GM18861 (cell line): ENCODE data around the gene ZFPL1.
"Not testable (repeated sequence)": the region's sequence is repeated elsewhere in the genome, so short reads cannot be mapped to it uniquely, and the experiment has no call there.

Experiments used
- ATAC-seq: cut with Tn5 transposase; IDR thresholded peaks from one replicate; pipeline ENCODE4 v1.9.1; 2021; ENCODE audit not compliant: unreplicated experiment

The ZFPL1 gene

DNA sequence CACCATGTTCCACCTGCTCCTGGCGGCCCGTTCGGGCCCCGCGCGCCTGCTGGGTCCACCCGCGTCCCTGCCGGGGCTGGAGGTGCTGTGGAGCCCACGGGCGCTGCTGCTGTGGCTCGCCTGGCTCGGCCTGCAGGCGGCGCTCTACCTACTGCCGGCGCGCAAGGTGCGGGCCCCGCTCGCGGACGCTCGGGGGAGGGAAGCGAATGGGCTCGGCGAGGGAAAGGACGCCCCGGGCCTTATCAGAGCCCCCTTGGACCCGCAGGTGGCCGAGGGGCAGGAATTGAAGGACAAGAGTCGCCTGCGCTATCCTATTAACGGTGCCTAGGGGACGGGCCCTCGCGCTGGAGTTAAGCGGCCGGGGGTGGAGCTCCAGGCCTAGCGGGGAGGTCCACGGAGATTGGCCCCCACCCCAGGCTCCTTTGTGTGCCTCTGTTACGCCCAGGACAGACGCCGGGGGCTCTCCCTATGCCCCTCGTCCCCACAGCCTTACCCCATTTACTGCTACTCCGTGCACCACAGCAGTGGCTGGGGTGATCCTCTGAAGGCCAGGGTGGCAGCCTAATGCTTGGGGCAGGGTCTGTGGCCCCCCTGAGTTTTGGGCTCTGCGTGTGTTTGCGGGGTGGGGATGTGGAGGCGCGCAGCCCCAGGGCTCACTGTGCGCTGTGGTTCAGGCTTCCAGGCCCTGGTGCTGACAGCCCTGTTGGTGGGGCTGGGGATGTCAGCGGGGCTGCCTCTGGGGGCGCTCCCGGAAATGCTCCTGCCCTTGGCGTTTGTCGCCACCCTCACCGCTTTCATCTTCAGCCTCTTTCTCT lies 28.7 kb downstream of the ZFPL1 start:
- ATAC-seq, result peak; percentile 28

- no peak for ATAC-seq
These were observed 29.3 kb downstream of the ZFPL1 start for GRCh38 chr11:65113361-65113756.

- ATAC-seq, result no peak
These were observed 29.8 kb downstream of the ZFPL1 start for GRCh38 chr11:65113839-65114238.

- no peak for ATAC-seq
These were observed 30.6 kb downstream of the ZFPL1 start for GRCh38 chr11:65114538-65115171.

DNA sequence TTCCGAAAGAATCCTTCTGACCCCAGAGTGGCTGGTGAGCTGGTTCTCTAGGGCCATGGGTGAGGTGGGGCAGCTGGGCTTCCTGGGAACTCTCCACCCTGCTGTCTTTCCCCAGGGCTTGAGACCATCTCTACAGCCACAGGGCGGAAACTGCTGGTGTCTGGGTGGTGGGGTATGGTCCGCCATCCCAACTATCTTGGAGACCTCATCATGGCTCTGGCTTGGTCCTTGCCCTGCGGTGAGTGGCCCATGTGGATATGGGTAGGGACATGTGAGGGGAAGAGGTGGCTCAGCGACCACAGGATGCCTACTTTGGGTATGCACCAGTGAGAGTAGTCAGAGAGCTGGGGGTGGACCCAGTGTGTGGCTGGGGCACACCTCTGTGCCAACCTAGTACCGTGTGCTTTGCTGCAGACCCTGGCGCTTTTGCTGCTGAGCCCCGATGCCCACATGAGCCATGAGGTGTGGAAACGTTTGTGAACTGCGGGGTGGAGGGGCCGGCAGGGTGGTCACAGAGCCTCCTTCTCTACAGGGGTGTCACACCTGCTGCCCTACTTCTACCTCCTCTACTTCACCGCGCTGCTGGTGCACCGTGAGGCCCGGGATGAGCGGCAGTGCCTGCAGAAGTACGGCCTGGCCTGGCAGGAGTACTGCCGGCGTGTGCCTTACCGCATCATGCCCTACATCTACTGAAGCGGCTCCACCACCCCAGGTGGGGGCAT lies 31.5 kb downstream of the ZFPL1 start:
- no peak for ATAC-seq

DNA sequence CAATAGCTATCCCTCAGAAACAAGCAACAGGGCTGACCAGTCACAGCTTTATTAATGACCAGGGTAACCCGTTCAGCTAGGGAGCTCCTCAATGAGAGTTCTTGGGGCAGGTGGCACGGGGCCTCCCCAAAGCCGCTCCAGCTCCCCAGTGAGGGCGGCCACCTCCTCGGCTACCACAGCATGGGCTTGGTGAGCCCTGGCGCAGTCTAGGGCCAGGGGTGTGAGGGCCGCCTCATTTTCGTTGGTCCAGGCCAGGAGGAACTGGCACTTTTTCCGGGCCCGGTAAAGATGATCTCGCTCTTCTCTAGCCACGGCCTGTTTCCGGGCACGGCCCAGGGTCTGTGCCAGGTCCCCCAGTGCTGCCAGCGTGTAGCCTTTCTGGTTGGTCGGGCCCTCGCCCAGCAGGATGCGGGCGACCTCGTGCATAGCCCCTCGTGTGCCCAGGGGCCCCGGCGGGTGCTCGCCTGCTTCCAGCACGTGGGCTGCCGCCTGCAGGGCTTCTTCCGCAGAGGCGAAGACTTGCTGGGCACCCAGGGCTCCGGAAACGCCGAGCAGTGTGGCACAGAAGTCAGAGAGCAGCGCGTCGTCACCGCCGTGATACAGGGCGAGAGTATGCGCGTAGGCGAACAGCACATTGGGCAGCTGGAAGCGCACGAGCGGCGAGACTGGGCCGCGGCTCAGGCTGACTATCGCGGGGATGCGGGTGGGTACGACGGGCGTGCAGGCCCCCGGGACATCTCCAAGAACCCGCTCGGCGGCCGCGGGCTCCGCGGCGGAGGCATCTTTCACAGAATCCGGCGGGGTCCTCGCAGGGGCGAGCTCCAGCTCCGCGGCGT lies 32.6 kb downstream of the ZFPL1 start:
- ATAC-seq, result no peak

DNA sequence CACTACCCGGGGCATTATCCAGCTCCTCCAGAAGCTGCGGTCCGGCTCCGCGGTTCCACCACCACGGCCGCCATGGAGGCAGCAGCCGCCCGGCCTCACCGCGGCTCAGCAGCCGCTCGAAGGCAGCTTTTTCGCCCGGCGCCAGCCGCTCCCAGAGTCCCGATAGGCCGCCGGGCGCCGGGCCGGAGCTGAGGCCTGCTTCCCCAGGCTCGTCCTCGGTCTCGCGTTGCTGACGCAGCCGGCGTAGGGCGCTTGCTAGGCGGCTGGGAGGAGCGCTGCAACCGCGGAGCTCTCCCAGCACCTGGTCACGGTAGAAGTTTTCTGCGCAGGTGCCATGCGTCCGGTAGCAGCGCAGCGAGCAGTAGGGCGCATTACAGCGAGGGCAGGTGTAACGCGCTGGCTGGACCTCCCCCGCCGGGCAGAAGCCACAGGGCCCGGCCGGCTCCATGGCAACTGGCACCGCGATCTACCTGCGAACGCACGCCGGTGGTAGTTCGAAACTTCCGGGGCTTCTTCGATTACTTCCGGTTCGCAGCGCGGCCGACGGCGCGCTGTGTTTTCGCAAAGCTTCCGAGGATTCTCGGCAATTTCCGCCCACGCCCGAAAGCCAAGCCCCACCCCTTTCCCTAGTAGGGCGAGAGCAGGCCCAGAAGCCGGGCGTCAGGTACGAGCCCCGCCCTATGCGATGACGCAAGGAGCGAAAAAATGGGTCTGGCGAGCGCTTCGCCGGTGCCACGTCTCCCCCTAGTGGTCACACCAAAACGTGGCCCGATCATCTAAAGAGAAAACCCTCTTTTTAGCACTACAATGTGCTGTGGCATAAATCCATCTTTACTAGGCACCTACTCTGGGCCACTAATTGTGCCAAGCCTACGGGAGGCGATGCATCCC lies 33.4 kb downstream of the ZFPL1 start, which contains the start of gene ZNHIT2:
Gene ZNHIT2, minus strand, starts transcription at position 496 of the 891 bp plus-strand sequence. Its CDS starts 48 bp downstream, at position 448.
- ATAC-seq, result peak; percentile 37

DNA sequence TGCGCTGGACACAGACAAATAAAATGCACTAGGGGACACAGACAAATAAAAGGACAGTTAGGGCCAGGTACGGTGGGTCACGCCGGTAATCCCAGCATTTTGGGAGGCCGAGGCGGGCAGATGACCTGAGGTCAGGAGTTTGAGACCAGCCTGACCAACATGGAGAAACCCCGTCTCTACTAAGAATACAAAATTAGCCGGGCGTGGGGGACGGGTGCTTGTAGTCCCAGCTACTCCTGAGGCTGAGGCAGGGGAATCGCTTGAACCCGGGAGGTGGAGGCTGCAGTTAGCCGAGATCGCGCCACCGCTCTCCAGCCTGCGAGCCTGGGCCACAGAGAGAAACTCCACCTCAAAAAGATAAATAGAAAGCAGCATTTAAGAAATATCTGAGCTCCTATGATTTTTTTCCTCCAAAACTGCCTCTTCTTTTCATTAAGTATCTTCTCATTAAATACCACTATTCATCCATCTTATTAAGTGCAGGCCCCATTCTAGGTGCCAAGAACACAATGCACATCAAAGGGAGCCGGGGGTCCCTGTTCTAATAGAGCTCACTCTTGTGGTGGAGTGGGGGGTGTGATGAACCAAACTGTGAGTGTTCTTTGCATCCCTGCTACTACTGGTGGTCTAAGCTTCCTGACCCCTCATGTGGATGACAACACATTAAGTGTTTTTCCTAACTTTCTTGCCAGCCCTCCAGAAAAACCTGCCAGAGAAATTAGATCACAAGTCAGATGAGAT lies 34.2 kb downstream of the ZFPL1 start:
- no peak for ATAC-seq

GRCh38 chr11:65118891-65119669 lies 35.1 kb downstream of the ZFPL1 start:
- not testable (repeated sequence) for ATAC-seq

- ATAC-seq, result no peak
These were observed 35.6 kb downstream of the ZFPL1 start for GRCh38 chr11:65119670-65119995.

- no peak for ATAC-seq
These were observed 36.8 kb downstream of the ZFPL1 start for GRCh38 chr11:65120831-65121230.

GRCh38 chr11:65121447-65121864 lies 37.4 kb downstream of the ZFPL1 start:
- ATAC-seq, result no peak

GRCh38 chr11:65121865-65122696 lies 38.1 kb downstream of the ZFPL1 start, which contains the start of the genes FAU and MRPL49:
Gene FAU, minus strand, starts transcription at chr11:65122134. Its CDS starts 321 bp downstream, at chr11:65121813.
Gene MRPL49, plus strand, starts transcription at chr11:65122321. Its CDS starts 26 bp downstream, at chr11:65122347.
- ATAC-seq, result peak; percentile 57

GRCh38 chr11:65124480-65125196 lies 40.6 kb downstream of the ZFPL1 start:
- no peak for ATAC-seq

DNA sequence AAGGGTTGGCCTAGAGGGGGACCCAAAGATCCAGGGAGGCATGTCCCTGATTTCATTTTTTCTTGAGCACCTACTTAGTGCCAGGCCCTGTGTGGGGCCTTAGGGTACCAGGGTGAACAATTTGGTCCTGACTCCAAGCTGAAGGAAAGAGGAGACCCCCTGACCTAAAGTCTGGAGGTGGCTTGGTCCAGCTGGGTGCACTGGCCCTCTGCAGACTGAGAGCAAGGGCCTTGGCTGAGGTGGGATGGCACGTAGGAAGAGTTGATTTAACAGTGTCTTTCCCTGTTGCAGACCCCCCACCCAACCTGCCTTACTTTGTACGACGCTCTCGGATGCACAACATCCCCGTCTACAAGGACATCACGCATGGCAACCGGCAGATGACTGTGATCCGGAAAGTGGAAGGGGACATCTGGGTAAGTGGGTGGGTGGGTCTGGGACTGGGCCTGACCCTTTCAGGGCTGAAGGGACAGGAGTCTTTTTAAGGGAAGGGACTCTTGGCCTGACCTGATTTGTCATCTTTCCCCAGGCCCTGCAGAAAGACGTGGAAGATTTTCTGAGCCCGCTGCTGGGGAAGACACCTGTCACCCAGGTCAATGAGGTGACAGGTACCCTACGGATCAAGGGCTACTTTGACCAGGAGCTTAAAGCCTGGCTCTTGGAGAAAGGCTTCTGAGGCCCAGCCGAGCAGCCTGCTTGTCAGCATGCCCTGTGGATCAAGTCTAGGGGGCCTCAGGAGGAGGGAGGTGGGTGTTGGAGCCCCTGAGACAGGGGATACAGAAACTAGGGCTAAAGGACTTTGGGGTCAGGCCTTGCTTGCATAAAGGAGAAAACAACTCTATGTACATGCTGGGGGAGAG lies 41.4 kb downstream of the ZFPL1 start:
- no peak for ATAC-seq
